Right cardiac atrium (tissue), 5 donors: ENCODE data around the gene TUSC7. TPM values are rescaled to one million over a fixed set of nuclear protein-coding genes. Genes with fewer than 3 reads are reported as not detected.

Experiments
- ATAC-seq, 2 donors: fragments of 200-7000 bp; cut with Tn5 transposase; one replicate each; pipeline versions ENCODE4 v1.8.0 to v1.9.1; 2020; ENCODE audit warnings: moderate library complexity in 2 of 2, mild to moderate bottlenecking in 1 of 2
- DNase-seq, 3 donors: peaks; one replicate each; pipeline ENCODE4 v3.0.0-alpha.2; 2020
- H3K27ac ChIP-seq: one replicate; pipeline ENCODE4 v1.5.1; 2013; ENCODE audit warnings: mild to moderate bottlenecking, low read length, control low read depth, moderate library complexity
- H3K27me3 ChIP-seq: one replicate; pipeline ENCODE4 v1.6.1; 2013; ENCODE audit not compliant: control insufficient read depth, insufficient read depth
- H3K4me1 ChIP-seq: one replicate; pipeline ENCODE4 v1.6.1; 2013; ENCODE audit warnings: low read length; ENCODE audit not compliant: control insufficient read depth, insufficient read depth
- H3K4me3 ChIP-seq: one replicate; pipeline ENCODE4 v1.5.1; 2013; ENCODE audit warnings: low read length, control low read depth
- H3K9me3 ChIP-seq: one replicate; pipeline ENCODE4 v1.6.1; 2013; ENCODE audit warnings: low read length; ENCODE audit not compliant: control insufficient read depth
- whole genome bisulfite sequencing: extraction: QIAGEN DNeasy Blood & Tissue Kit; methylation state at CpG from one replicate; pipeline ENCODE4 v1.1.7; 2013; 5-methylcytosine and 5-hydroxymethylcytosine counted together
- intact Hi-C, 4 donors: fragments of 100-400 bp; cut with DNase I; formaldehyde crosslinking; loops; one replicate each; pipeline versions ENCODE4 v1.11.0 to v1.14.0; 2022 to 2023
- polyA plus RNA-seq: library from polyadenylated mRNA; stranded (reverse); fragments of 200-250 nt; gene quantifications from one replicate; pipeline ENCODE4 v1.2.3, GENCODE V29; 2013
- total RNA-seq, 4 donors: library from RNA; stranded (reverse); fragmentation: NEBNext Ultra II Directional; extraction: Animal tissue kit (Norgen Biotek cat#: 25700); gene quantifications; one replicate each; pipeline ENCODE4 v1.2.1, GENCODE V29; 2021
- donor health status: healthy with polysubstance abuse.
- donor health status: DM: no; HTN: yes; CAD: no.
- donor health status: DM: no; HTN: no; CAD: no.
- donor health status: DM: no; HTN: yes; CAD: no; lungs with severe emphysema.
- donor health status: DM: yes; HTN: yes; CAD: no.

Gene TUSC7
- total and polyA plus RNA-seq, 5 donors, result not detected

DNA sequence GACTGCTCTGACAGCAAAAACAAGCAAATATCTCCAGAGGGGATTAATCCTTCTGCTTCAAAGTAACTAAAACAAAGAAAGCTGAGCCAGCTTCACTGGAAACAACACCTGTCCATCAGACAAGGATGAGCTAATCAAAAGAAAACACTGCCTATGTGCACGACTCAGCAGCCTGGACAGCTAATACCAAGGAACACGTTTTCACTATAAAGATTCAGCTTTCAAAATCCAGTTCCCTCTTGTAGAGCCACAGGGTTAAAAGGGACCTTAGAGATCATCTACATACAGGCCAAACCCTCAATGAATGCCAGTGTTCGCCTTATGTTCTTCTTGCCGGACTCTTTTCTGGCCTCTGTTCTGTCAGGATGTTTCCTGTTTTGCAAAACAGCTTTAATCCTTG is 6.9 kb downstream of the TUSC7 start:
- H3K27ac ChIP-seq, result no peak overlapping the region
- H3K27me3 ChIP-seq, result no peaks in the 10 kb centered on the region
- no peak for ATAC-seq
- H3K9me3 ChIP-seq, result no peaks in the 10 kb centered on the region
- intact Hi-C loops, result no loop called here
- H3K4me3 ChIP-seq, result no peak overlapping the region
- H3K4me1 ChIP-seq, result no peaks in the 10 kb centered on the region
- no peak for DNase-seq
- 40% methylated on average over 4 of the region's 4 CpGs for WGBS

DNA sequence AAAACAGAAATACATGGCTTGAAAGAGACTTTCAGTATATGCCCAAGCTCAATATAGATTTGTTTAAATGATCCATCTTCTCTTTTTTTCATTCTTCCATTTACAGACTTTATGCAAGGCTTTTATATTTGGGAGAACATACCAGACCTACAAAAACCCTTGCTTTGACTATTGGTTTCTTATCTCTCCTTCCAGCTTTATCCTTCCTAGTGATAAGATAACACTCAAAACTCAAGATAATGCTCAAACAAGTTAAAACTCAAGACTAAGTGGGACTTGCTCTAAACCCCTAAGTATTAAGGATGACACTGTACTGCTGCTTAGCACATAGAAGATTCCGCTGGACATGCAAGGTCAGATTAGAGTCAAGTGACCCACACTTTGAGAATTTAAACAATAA is 8.0 kb downstream of the TUSC7 start:
- DNase-seq (no peak), ATAC-seq (no peak)
- Histone ChIP-seq H3K27ac (no peak overlapping the region), H3K4me3 (no peak overlapping the region), H3K27me3 (no peaks in the 10 kb centered on the region), H3K4me1 (no peaks in the 10 kb centered on the region), H3K9me3 (no peaks in the 10 kb centered on the region)
- intact Hi-C loops, result no loop called here
- 93% methylated on average over 1 of the region's 1 CpG for WGBS

DNA sequence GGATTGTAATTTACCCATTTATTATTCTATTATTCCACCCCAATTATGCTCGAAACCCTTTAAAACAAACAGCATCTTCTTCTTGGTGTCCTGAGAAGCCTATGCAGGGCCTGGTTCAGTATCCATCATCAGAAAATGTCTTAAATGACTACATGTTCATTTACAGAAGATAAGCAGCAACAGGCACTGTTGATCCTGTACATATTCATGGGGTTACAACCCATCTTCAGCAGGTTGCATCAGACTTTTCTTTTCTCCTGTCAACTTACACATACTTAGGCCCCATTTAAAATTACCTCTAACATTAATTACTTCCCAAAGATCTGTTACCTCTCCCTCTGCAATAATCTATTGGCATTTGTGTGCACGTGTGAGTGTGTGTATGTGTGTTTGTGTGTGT is 18.9 kb downstream of the TUSC7 start:
- Histone ChIP-seq H3K4me1 (no peaks in the 10 kb centered on the region), H3K27me3 (no peaks in the 10 kb centered on the region), H3K4me3 (no peak overlapping the region), H3K27ac (no peak overlapping the region), H3K9me3 (no peaks in the 10 kb centered on the region)
- DNase-seq, result no peak
- WGBS, result 72% methylated on average over 2 of the region's 2 CpGs
- no peak for ATAC-seq
- intact Hi-C loops, result no loop called here

DNA sequence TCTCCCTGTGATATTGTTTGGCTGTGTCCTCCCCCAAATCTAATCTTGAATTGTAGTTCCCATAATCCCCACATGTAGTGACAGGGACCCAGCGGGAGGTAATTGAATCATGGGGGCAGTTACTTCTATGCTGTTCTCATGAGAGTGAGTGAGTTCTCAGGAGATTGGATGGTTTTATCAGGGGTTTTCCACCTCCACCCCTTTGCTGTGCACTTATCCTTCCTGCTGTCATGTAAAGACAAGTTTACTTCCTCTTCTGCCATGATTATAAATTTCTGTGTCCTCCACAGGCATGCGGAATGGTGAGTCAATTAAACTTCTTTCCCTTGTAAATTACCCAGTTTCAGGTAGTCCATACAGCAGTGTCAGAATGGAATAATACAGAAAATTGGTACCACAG is 24.7 kb downstream of the TUSC7 start:
- no peak overlapping the region for H3K27ac ChIP-seq
- ATAC-seq (no peak), DNase-seq (no peak)
- no peak overlapping the region for H3K4me3 ChIP-seq
- intact Hi-C loops, result no loop called here
- H3K27me3 ChIP-seq, result no peaks in the 10 kb centered on the region
- WGBS, result 92% methylated on average over 2 of the region's 2 CpGs
- no peaks in the 10 kb centered on the region for H3K9me3 ChIP-seq
- no peaks in the 10 kb centered on the region for H3K4me1 ChIP-seq

DNA sequence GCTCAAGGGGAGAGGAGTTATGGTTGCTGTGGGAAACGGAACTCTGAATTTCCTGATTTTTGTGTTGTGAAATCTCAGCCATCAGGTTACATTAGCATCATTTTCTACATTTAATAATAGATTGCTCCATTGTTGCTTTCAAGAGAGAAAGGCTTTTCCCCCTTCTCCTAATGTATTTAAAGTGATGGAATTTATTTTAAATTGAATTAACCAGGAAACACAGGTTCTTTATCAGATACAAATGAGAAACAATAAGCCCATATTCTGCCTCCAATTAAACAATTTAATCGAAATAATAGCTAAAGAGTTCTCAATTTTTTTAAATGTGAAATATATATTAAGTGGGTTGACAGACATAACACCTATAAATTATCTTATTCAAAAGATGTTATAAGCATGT is 30.1 kb downstream of the TUSC7 start:
- Histone ChIP-seq H3K4me1 (no peaks in the 10 kb centered on the region), H3K27ac (no peak overlapping the region), H3K27me3 (no peaks in the 10 kb centered on the region), H3K4me3 (no peak overlapping the region), H3K9me3 (no peaks in the 10 kb centered on the region)
- 38% methylated on average over 2 of the region's 2 CpGs for WGBS
- no peak for DNase-seq
- no peak for ATAC-seq
- intact Hi-C loops, result no loop called here

DNA sequence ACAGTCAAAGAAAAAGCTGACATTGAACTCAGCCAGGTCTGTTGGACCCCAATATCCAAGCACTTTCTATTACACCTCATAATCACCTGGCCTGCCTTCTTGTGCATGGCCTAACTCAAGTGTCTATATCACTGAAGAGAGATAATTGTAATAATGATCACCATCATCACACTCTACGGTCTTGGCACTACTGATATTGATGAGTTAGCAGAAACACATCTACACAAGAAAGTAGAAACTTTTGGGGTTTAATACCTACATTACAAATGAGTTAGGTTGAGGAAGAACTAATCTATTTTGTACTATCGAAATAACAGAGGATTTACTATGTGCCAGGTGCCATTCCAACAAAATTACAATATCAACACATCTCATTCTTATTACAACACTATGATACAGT is 30.7 kb downstream of the TUSC7 start:
- intact Hi-C loops, result no loop called here
- 86% methylated on average over 2 of the region's 2 CpGs for WGBS

DNA sequence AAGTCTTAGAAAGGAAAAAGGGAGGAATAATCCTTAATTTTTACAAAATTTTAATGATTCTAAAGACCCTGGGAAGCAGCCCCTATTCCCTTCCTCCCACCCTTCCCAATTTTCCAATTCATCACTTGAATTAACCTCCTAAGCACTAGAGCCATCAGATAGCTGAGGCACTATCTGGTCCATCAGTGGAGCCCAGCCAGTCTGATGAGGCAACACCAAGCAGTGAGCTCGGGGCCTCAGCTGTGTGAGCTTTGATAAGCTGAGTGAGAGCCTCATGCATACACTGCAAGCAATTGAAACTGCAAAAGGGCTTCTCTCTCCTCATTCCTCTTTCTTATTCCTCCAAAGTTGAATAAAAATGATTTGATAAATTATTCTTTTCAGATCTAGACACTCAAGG is 31.9 kb downstream of the TUSC7 start:
- Histone ChIP-seq H3K27ac (no peak overlapping the region), H3K4me3 (no peak overlapping the region), H3K27me3 (no peaks in the 10 kb centered on the region), H3K4me1 (no peaks in the 10 kb centered on the region), H3K9me3 (no peaks in the 10 kb centered on the region)
- 19% methylated on average over 1 of the region's 1 CpG for WGBS
- intact Hi-C loops, result no loop called here
- no peak for DNase-seq
- no peak for ATAC-seq

More for the DNA sequence above, 30.7 kb downstream of the TUSC7 start:
- H3K9me3 ChIP-seq, result no peaks in the 10 kb centered on the region
- no peaks in the 10 kb centered on the region for H3K27me3 ChIP-seq
- no peak overlapping the region for H3K4me3 ChIP-seq
- no peaks in the 10 kb centered on the region for H3K4me1 ChIP-seq
- H3K27ac ChIP-seq, result no peak overlapping the region
- no peak for ATAC-seq
- no peak for DNase-seq

DNA sequence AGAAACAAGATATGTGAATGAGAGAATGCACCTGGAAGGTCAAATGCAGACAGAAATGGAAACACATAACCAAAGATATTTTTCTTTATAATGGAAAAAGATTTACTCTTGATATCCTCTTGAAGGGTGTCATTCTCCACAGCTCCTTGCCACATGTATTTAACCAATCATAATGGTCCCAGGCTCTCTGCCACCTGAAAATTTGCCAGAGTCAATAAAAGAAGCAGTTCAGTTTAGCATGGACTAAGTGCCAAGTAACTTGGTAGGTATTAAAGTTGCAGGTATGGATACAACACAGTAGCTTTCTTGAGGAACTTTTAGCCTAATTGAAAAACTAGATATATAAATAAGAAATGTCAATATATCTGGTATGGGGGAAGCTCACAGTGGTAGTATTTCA is 33.5 kb downstream of the TUSC7 start:
- no peak for ATAC-seq
- H3K27ac ChIP-seq, result no peak overlapping the region
- intact Hi-C loops, result no loop called here

DNA sequence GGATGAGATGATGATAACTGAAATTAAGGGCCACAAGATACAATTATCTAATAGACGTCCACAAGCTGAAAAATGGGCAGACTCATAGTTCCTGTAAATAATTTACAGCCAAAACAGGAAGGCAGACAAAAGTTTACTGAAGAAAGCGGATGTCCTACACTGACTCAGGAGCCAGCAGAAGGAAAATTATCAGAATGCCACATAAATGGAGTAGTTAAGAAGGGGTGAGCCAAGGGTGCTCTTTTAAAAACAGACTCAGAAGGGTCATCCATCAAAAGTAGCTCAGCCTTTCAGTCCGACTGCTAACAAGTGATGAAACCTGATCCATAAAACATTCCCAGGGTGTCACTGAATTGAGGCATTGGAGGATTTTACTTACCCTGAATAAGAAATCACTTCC is 39.8 kb downstream of the TUSC7 start:
- H3K27me3 ChIP-seq, result no peaks in the 10 kb centered on the region
- DNase-seq (no peak), ATAC-seq (no peak)
- no peaks in the 10 kb centered on the region for H3K4me1 ChIP-seq
- H3K9me3 ChIP-seq, result no peaks in the 10 kb centered on the region
- H3K27ac ChIP-seq, result no peak overlapping the region
- H3K4me3 ChIP-seq, result no peak overlapping the region
- intact Hi-C loops, result no loop called here
- WGBS, result 16% methylated on average over 3 of the region's 3 CpGs

More for the DNA sequence above, 33.5 kb downstream of the TUSC7 start:
- no peak overlapping the region for H3K4me3 ChIP-seq
- no peak for DNase-seq
- H3K27me3 ChIP-seq, result no peaks in the 10 kb centered on the region
- no peaks in the 10 kb centered on the region for H3K9me3 ChIP-seq
- no peaks in the 10 kb centered on the region for H3K4me1 ChIP-seq

DNA sequence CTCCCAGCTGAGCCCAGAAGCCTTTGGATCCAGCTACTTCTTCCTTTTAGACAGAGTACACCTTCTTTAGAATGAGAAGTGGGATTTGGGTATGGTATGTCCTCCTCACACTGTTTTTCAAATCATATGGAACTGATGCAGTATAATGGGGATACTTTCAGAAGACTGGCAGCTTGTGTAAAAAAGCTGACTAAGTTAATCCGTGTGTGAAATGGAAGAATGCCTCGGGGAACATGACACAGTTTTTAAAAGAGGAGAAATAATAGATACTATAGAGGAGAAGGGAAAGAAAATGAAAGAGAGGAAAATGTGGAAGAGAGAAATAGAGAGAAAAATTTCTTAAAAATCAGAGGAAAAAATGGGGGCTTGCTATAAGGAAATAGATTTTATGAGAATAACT is 47.7 kb downstream of the TUSC7 start:
- Histone ChIP-seq H3K9me3 (no peaks in the 10 kb centered on the region), H3K27me3 (no peaks in the 10 kb centered on the region), H3K27ac (no peak overlapping the region), H3K4me1 (no peaks in the 10 kb centered on the region), H3K4me3 (no peak overlapping the region)
- ATAC-seq, result no peak
- intact Hi-C loops, result no loop called here
- DNase-seq, result no peak
- WGBS, result 37% methylated on average over 2 of the region's 2 CpGs

DNA sequence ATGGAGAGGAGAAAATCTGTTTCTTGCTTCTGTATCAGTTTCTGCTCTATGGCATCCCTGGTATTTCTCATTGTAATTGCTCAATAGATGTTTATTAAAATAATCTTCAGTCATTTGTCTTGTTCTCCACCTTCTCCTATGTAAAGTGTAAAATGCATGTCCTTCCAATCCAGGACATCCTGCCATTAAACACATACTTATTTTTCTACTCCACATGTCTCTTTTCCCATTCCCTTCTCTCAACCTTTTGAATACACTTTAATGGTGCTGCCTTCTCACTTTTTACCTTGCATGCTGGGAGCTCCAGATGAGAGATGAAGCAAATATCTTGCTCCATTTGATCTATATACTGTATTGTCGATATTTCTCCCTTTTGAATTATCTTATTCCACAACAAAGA is 49.7 kb downstream of the TUSC7 start:
- no peaks in the 10 kb centered on the region for H3K27me3 ChIP-seq
- no peak overlapping the region for H3K27ac ChIP-seq
- 89% methylated on average over 1 of the region's 1 CpG for WGBS
- H3K4me3 ChIP-seq, result no peak overlapping the region
- no peak for DNase-seq
- no peaks in the 10 kb centered on the region for H3K9me3 ChIP-seq
- ATAC-seq, result no peak
- H3K4me1 ChIP-seq, result no peaks in the 10 kb centered on the region
- intact Hi-C loops, result no loop called here
